HL-60 (cell line): ENCODE data around the gene ELOVL6.

Experiments used
- DNase-seq, 2 experiments: peaks; one replicate each; pipeline ENCODE4 v3.0.0-alpha.2; 2010 to 2020; ENCODE audit warnings: low read depth in 1 of 2, low spot score in 1 of 2
- H3K27ac ChIP-seq: fragments of 250-450 bp; sonication (Bioruptor Pico); replicated peaks from 2 replicates; pipeline ENCODE4 v1.5.1; 2020; ENCODE audit warnings: mild to moderate bottlenecking, moderate library complexity
- H3K27me3 ChIP-seq: fragments of 250-450 bp; sonication (Bioruptor Pico); 2 replicates; pipeline ENCODE4 v1.5.1; 2021; ENCODE audit warnings: mild to moderate bottlenecking, moderate library complexity; ENCODE audit not compliant: insufficient read depth, poor library complexity, severe bottlenecking
- H3K4me3 ChIP-seq: replicated peaks from 2 replicates; pipeline ENCODE4 v1.5.1; 2011; ENCODE audit warnings: mild to moderate bottlenecking, control low read depth, low read length; ENCODE audit not compliant: insufficient read depth
- GABPA ChIP-seq: IDR thresholded peaks from 2 replicates; pipeline ENCODE4 v1.6.1; 2012; ENCODE audit warnings: low read depth
- POLR2AphosphoS5 ChIP-seq: IDR thresholded peaks from 2 replicates; pipeline ENCODE4 v1.6.1; 2012; ENCODE audit warnings: low read depth
- SPI1 ChIP-seq: IDR thresholded peaks from 2 replicates; pipeline ENCODE4 v1.6.1; 2012; ENCODE audit warnings: low read depth, mild to moderate bottlenecking, borderline replicate concordance
- TF ChIP-seq, protein P1 (sequence below): IDR thresholded peaks from 2 replicates; pipeline ENCODE4 v1.6.1; 2012; ENCODE audit warnings: low read depth; ENCODE audit not compliant: insufficient replicate concordance
- TF ChIP-seq, protein P2 (sequence below): IDR thresholded peaks from one replicate; pipeline ENCODE4 v1.5.1; 2011; ENCODE audit warnings: low read length, control low read depth, inconsistent platforms; ENCODE audit not compliant: insufficient read depth

The ELOVL6 gene

DNA sequence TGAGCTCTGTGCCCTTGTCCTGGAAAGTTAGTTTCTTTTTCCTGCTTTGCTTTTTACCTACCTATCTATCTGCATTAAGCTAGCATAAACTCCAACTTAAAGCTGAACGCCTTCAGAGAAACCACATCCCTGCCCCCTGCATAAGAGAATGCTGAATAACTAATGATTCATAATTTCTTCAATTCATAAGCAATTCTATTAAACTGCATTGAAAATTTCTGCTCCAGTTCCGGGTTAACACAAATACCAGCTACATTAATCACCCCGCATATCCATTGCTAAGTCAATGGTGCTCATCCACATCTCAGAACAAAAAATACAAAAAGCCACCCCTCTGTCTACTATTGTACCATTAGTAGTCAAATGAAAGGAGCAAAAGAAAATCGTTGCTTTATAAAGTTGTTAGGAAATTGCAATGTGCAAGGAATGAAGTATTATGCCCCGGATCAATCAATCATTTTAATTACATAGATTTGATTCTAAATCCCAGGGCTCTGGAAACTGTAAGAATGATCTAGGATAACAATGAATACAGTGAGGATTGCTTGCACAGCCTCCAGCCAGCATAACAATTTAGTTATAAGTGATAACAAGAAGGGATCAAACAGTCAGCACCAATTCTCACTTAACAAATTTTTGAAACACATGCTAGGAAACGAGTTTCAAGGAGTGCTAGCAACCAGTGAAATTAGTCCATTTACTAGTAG lies 106.8 kb downstream of the ELOVL6 start:
- Histone ChIP-seq H3K27ac (no peak overlapping the region), H3K4me3 (no peak overlapping the region), H3K27me3 (no peaks in the 10 kb centered on the region)
- TF ChIP-seq POLR2AphosphoS5 (no peak), GABPA (no peak), SPI1 (no peak)
- TF ChIP-seq, protein P1, sequence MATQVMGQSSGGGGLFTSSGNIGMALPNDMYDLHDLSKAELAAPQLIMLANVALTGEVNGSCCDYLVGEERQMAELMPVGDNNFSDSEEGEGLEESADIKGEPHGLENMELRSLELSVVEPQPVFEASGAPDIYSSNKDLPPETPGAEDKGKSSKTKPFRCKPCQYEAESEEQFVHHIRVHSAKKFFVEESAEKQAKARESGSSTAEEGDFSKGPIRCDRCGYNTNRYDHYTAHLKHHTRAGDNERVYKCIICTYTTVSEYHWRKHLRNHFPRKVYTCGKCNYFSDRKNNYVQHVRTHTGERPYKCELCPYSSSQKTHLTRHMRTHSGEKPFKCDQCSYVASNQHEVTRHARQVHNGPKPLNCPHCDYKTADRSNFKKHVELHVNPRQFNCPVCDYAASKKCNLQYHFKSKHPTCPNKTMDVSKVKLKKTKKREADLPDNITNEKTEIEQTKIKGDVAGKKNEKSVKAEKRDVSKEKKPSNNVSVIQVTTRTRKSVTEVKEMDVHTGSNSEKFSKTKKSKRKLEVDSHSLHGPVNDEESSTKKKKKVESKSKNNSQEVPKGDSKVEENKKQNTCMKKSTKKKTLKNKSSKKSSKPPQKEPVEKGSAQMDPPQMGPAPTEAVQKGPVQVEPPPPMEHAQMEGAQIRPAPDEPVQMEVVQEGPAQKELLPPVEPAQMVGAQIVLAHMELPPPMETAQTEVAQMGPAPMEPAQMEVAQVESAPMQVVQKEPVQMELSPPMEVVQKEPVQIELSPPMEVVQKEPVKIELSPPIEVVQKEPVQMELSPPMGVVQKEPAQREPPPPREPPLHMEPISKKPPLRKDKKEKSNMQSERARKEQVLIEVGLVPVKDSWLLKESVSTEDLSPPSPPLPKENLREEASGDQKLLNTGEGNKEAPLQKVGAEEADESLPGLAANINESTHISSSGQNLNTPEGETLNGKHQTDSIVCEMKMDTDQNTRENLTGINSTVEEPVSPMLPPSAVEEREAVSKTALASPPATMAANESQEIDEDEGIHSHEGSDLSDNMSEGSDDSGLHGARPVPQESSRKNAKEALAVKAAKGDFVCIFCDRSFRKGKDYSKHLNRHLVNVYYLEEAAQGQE: no peak
- TF ChIP-seq, protein P2, sequence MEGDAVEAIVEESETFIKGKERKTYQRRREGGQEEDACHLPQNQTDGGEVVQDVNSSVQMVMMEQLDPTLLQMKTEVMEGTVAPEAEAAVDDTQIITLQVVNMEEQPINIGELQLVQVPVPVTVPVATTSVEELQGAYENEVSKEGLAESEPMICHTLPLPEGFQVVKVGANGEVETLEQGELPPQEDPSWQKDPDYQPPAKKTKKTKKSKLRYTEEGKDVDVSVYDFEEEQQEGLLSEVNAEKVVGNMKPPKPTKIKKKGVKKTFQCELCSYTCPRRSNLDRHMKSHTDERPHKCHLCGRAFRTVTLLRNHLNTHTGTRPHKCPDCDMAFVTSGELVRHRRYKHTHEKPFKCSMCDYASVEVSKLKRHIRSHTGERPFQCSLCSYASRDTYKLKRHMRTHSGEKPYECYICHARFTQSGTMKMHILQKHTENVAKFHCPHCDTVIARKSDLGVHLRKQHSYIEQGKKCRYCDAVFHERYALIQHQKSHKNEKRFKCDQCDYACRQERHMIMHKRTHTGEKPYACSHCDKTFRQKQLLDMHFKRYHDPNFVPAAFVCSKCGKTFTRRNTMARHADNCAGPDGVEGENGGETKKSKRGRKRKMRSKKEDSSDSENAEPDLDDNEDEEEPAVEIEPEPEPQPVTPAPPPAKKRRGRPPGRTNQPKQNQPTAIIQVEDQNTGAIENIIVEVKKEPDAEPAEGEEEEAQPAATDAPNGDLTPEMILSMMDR: no peak
- DNase-seq: no peak

DNA sequence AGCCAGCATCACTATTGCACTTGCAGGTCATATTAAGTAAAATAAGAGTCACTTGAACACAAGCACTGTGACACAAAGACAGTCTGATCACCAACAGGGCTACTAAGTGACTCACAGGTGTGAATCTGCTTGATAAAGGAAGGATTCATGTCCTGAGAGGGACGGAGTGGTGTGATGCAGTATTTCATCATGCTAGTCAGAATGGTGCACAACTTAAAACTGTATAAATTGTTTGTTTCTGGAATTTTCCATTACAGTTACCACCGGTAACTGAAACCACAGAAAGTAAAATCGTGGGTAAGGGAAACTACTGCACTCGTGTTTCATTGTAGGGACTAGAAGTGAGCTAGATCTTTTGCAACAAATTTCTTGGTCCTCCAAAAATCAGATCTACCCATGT lies 109.7 kb downstream of the ELOVL6 start:
- DNase-seq: no peak
- no peak overlapping the region for H3K27ac ChIP-seq
- no peak for TF ChIP-seq SPI1
- TF ChIP-seq, protein P2: no peak
- no peak for TF ChIP-seq POLR2AphosphoS5
- TF ChIP-seq, protein P1: no peak
- H3K4me3 ChIP-seq: no peak overlapping the region
- no peaks in the 10 kb centered on the region for H3K27me3 ChIP-seq

DNA sequence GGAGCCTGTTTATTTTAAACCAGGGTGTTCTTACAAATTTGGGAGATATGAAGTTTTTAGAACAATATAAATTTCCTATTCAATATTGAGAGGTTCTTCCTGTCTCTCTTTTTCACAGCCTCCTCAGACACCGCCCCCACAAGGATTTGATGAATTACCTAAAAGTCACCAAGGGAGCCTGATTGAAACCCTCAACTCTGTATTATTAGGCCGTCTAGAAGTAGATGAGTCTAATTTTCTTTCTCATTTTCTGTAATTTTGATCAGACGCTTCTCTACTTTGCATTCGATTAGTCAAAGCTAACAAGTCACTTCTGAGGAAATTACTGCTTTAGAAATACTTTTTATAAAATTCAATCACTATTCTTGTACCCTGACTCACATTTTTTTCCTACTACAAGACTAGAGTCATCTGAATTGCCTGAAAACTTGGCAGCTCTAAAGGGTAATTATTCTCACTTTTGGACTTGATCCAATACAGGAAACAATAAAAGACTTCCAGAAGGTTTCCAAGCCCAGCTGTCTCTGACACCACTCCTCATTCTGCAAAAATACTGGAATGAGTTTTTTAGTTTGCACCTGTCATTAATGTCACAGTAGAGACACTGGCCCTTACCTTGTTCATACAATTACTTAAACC lies 111.2 kb downstream of the ELOVL6 start:
- no peaks in the 10 kb centered on the region for H3K27me3 ChIP-seq
- TF ChIP-seq, protein P2: no peak
- TF ChIP-seq GABPA (no peak), POLR2AphosphoS5 (no peak), SPI1 (no peak)
- TF ChIP-seq, protein P1: no peak
- H3K27ac ChIP-seq: no peak overlapping the region
- H3K4me3 ChIP-seq: no peak overlapping the region
- DNase-seq: no peak
